AG04449 (cell line): ENCODE results near the gene MSN.
"Not testable (repeated sequence)": the region's sequence is repeated elsewhere in the genome, so short reads cannot be mapped to it uniquely, and the experiment has no call there.

Experiments
- CTCF ChIA-PET: fragments of 350-600 bp; formaldehyde crosslinking; extraction: SDS; loops from one replicate; lab custom pipeline; 2021; ENCODE audit warnings: antibody characterized with exemption; lab: Yijun Ruan, JAX
- POLR2A ChIA-PET: fragments of 400-600, 350-600 bp; formaldehyde crosslinking; extraction: SDS; loops from one replicate; lab custom pipeline; 2020; ENCODE audit warnings: antibody characterized with exemption, inconsistent platforms; lab: Yijun Ruan, JAX
- DNase-seq: peaks from one replicate; pipeline ENCODE4 v3.0.0-alpha.2; 2010; ENCODE audit warnings: low read depth, low spot score
- H3K4me3 ChIP-seq: 2 replicates; pipeline ENCODE4 v1.5.1; 2011; ENCODE audit warnings: low read depth, mild to moderate bottlenecking, control low read depth, low read length
- CTCF ChIP-seq: IDR thresholded peaks from one replicate; pipeline ENCODE4 v1.5.1; 2011; ENCODE audit warnings: mild to moderate bottlenecking, moderate library complexity, low read length, control low read depth, inconsistent platforms; ENCODE audit not compliant: insufficient read depth; ENCODE audit errors: missing control alignments

The MSN gene

GRCh38 chrX:65667503-65668376 is at the start of gene MSN:
Gene MSN, plus strand, starts transcription at chrX:65667654. Its CDS starts 188 bp downstream, at chrX:65667842.
- no peak for DNase-seq
- POLR2A ChIA-PET, result interaction anchor here (0.7 to 1.7 kb wide), 8 partner anchors 9 to 66 kb away, joined by 3 to 6 read pairs (median 4); no protein-coding TSS in a partner anchor
- CTCF ChIA-PET, result interaction anchor here (1.1 to 2.3 kb wide), 4 partner anchors 23 to 72 kb away, joined by 3 to 6 read pairs (median 4); no protein-coding TSS in a partner anchor
- peak; percentile 25 for TF ChIP-seq CTCF
- peak within 1 kb of the TSS; percentile 72 for H3K4me3 ChIP-seq

DNA sequence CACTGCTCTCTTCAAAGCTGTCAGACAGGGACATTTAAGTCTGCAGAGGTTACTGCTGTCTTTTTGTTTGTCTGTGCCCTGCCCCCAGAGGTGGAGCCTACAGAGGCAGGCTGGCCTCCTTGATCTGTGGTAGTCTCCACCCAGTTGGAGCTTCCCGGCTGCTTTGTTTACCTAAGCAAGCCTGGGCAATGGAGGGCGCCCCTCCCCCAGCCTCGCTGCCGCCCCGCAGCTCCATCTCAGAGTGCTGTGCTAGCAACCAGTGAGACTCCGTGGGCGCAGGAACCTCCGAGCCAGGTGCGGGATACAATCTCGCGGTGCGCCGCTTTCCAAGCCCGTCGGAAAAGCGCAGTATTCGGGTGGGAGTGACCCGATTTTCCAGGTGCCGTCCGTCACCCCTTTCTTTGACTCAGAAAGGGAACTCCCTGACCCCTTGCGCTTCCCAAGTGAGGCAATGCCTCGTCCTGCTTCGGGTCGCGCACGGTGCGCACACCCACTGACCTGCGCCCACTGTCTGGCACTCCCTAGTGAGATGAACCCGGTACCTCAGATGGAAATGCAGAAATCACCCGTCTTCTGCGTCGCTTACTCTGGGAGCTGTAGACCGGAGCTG is 47.3 kb upstream of the MSN start:
- CTCF ChIA-PET, H3K4me3 ChIP-seq, POLR2A ChIA-PET, DNase-seq: not testable (repeated sequence)

DNA sequence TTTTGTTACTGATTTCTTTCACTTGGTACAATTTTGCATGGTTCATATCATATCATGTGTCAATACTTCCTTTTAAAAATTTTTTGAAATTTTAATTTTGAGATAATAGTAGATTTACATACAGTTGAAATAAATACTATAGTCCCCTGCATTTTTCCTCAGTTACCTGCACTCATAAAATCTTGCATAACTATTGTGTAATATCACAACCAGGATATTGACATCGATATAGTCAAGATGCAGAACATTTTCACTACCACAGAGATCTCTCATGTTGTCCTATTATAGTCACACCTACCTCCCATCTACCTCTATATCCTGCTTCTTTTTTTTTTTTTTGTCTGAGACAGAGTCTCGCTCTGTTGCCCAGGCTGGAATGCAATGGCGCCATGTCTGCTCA is 36.7 kb upstream of the MSN start:
- DNase-seq, result no peak
- no peak for TF ChIP-seq CTCF
- no peak overlapping the region for H3K4me3 ChIP-seq
- ChIA-PET CTCF (no interaction called here), POLR2A (no interaction called here)

DNA sequence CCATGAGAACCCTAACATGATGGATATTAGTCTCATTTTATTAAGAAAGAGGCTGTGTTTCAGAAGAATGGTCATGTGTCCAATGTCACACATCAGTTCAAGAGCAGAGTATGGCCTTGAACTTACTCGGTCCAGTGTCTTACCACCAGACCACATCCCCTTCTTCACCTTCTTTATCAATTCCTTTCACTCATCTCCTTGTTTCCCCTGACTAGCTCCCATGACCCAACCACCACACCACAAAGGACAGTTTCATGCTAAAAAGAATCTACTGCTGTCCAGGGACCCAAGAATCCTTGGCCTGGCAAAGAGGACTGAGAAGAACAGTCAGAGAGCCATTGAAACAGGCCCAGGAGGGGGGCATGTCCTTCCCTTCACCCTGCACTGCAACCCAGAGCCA is 33.6 kb upstream of the MSN start:
- TF ChIP-seq CTCF, result no peak
- CTCF ChIA-PET, result no interaction called here
- H3K4me3 ChIP-seq, result no peak overlapping the region
- DNase-seq, result no peak
- POLR2A ChIA-PET, result no interaction called here

GRCh38 chrX:65634732-65635131 is 32.7 kb upstream of the MSN start:
- POLR2A ChIA-PET, result no interaction called here
- CTCF ChIA-PET, result no interaction called here
- TF ChIP-seq CTCF, result no peak
- DNase-seq, result no peak
- H3K4me3 ChIP-seq, result no peak overlapping the region

DNA sequence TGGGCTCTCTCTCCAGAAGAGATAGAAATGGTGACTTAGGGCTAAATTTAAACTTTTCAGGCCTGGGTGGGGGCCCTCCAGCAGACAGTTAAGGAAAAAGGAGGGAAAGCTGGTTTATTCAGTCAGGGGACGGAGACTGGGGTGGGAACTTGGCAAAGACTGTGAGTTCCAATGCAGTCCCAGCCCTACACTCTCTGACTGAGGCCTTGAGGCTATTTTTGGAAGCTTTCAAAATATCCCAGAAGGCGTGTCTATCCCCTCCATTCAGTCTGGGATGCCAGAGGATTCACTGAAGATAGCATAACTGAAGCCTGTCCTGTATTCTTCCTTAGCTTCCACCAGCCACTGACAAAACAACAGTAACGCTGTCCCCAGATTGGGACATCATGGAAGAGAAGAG is 32.1 kb upstream of the MSN start:
- H3K4me3 ChIP-seq, result no peak overlapping the region
- no peak for TF ChIP-seq CTCF
- peak; percentile 2 for DNase-seq
- ChIA-PET CTCF (no interaction called here), POLR2A (no interaction called here)
